NOMO-1 treated with DMSO at 0.1 percent for 48 hours (cell line): ENCODE data around the gene ISY1.
"Not testable (repeated sequence)": the region's sequence is repeated elsewhere in the genome, so short reads cannot be mapped to it uniquely, and the experiment has no call there.

Experiments
- DNase-seq: peaks from one replicate; lab custom pipeline; 2025; ENCODE audit not compliant: unreplicated experiment; lab: John Stamatoyannopoulos, UW

Gene ISY1

DNA sequence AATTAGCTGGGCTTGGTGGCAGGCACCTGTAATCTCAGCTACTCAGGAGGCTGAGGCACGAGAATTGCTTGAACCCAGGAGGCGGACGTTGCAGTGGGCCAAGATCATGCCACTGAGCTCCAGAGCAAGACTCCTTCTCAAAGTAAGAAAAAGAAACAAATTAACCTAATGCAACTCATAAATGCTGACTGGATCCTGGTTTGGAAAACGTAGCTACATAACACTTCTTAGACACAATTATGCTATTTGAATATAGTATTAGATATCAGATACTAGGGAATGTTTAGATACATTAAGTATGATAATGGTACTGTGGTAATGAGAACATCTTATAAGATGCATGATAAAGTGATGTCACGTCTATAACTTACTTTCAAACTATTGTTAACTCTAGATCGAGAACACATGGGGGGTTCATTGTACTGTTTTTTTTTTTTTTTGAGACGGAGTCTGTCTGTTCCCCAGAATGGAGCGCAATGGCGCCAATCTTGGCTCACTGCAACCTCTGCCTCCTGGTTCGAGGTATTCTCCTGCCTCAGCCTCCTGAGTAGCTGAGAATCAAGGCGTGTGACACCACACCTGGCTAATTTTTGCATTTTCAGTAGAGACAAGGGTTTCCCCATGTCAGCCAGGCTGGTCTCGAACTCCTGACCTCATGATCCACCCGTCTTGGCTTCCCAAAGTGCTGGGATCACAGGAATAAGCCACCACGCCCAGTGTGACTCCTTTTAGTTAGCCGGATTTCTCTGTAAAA, 5.9 kb upstream of the ISY1 start:
- no peak for DNase-seq

DNA sequence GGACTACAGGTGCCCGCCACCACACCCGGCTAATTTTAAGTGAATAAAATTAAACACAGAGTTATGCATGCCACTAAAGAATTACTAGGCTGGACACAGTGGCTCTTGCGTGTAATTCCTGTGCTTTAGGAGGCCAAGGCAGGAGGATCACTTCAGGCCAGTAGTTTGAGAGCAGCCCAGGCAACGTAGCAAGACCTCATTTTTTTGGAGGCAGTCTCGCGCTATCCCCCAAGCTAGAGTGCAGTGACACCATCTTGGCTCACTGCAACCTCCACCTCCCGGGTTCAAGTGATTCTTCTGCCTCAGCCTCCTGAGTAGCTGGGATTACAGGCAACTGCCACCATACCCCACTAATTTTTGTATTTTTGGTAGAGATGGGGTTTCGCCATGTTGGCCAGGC, 4.7 kb upstream of the ISY1 start:
- DNase-seq: not testable (repeated sequence)

GRCh38 chr3:129164500-129164899, 3.6 kb upstream of the ISY1 start:
- DNase-seq: no peak

- DNase-seq: no peak
Measured at GRCh38 chr3:129162729-129163579, 2.1 kb upstream of the ISY1 start.

DNA sequence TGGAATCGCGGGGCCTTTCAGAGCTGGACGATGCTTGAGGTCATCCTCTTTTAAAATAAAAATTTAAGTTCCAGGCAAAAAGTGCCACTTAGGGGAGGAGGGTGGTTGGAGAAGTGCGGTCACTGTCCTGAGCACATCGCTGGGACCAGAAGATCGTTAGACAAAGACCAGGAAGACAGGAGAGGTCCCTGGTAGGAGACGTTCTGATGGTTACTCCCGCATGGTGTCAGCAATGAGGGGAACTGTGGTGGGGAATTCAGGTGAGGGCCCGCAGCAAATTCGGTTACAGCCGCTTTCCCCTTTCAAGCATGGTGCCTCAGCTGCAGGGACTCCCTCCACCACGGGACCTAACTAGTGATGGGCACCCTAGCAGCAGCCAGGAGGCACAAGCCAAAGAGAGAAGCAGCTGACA, 1.0 kb upstream of the ISY1 start:
- no peak for DNase-seq

- no peak for DNase-seq
Measured at GRCh38 chr3:129144786-129145185, 16.1 kb downstream of the ISY1 start.

DNA sequence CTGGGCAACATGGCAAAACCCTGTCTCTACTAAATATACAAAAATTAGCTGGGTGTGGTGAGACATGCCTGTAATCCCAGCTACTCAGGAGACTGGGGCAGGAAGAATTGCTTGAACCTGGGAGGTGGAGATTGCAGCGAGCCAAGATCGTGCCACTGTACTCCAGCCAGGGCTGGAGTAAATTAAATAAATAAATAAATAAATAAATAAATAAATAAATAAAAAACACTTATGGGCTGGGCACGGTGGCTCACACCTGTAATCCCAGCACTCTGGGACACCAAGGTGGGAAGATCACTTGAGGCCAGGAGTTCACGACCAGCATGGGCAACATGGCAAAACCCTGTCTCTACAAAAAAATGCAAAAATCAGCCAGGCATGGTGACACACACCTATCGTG, 19.9 kb downstream of the ISY1 start:
- DNase-seq: not testable (repeated sequence)

GRCh38 chr3:129139911-129140310, 21.0 kb downstream of the ISY1 start:
- DNase-seq: no peak

DNA sequence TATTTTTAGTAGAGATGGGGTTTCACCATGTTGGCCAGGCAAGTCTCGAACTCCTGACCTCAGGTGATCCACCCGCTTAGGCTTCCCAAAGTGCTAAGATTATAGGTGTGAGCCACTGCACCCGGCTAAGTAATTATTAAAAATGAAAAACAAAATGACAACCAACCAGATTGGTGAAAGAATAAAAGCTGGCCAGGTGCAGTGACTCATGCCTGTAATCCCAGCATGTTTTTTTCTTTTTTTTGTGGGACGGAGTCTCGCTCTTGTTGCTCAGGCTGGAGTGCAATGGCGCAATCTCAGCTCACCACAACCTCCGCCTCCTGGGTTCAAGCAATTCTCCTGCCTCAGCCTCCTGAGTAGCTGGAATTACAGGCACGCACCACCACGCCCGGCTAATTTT, 24.6 kb downstream of the ISY1 start:
- not testable (repeated sequence) for DNase-seq

DNA sequence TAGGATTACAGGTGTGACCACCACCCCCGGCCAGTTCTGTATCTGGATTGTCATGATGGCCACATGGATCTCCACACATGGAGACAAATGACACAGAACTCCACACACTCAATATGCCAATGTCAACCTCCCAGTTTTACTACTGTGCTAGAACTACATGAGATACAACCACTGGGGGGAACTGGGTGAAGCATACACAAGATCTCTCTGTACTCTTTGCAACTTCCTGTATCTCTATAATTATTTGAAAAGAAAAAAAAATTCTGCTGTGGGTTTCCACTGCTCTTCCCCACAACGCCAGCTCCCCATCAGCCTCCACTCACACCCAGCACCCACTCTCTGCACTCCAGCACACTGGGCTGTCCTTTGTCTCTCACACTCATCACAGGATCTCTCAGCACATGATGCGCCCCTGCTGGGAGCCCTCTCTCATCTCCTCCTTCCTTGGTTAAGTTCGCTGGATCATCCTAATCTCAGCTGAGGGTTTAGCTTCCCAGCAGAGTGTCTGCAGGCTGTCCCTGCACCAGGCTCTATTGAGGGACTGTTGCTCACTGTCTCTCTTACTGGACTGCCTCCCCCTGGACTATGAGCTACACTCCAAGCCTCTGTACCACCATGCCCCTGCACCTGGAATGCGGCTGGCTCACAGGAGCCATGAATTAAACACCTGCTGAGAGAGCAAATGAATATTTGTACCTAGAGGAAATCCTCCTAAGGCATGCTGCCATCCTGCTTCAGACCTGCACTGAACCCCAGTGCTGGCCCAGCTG, 28.6 kb downstream of the ISY1 start:
- DNase-seq: no peak

DNA sequence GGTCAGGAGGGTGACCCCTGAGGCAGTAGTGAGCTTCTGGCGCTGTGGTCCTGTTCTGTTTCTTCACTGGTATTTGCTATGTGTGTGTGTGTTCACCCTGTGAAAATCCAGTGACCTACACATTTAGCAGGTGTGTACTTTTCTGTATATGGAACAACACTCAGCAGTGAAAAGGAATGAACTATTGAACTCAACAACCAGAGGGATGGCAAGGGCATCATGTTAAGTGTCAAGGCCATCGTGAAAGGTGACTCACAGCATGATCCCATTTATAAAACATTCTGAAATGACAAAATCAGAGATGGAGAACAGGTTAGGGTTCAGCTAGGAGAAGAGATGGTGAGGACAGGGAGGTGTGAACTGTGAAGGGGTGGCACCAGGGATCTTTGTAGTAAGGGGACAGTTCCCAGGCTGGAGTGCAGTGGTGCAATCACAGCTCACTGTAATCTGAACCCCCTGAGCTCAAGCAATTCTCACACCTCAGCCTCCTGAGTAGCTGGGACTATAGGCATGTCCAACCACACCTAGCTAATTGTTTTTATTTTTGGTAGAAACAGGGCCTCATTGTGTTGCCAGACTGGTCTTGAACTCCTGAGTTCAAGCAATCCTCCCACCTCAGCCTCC, 29.3 kb downstream of the ISY1 start:
- no peak for DNase-seq

DNA sequence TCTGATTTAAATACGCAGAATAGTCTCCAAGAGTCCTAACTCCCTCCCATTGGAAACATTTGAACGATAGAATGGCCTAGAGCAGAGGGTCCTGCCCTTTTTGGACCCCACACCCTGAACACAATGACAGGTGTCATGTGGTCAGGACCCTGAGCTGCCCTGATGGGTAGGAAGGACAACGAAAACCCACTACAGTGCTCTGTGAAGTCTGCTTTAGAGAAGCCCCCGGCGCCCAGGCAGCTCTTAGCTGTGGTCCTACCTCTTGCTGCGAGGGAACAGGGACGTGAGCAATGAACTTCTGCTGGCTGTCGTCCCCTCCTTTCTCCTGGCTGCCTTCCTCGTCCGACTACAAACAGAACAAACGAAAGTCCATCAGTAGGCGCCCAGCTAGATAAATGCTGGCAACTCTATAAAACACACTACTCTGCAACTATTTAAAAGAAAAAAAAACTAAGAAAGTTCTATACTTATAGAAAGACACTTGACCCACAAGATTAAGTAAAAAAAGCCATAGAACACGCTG, 30.5 kb downstream of the ISY1 start:
- no peak for DNase-seq

GRCh38 chr3:129128357-129129155, 32.3 kb downstream of the ISY1 start:
- DNase-seq: no peak

- no peak for DNase-seq
Measured at GRCh38 chr3:129126726-129127280, 34.1 kb downstream of the ISY1 start.

- DNase-seq: peak; percentile 98
Measured at GRCh38 chr3:129123314-129124060, 37.4 kb downstream of the ISY1 start.

DNA sequence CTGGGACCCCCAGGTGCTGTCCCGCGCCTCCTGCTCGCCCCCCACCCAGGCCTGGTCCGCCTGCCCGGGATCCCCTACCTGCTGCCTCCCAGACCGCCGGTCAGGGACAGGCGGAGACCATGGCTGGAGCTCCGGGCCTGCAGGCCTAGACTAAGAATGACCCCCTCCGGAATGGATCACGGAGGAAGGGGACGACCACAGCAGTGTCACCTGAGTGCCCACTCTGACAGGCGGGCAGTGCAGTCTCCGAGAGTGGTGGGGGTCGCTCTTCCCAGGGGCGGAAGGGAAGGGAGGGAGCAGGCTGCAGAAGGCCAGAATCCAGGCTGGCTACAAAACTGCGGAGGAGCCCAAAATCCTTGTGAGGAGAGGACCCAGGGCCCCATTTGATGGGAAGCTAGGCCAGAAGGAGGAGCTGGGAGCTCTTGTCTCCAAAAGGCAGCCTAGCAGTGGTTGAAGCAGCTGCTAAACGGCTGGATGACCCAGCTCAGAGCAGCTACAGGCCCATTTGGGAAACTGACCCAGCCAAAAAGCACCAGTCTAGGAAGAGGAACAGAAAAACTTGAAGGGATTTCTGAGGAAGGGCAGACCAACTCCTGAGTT, 38.4 kb downstream of the ISY1 start:
- no peak for DNase-seq

DNA sequence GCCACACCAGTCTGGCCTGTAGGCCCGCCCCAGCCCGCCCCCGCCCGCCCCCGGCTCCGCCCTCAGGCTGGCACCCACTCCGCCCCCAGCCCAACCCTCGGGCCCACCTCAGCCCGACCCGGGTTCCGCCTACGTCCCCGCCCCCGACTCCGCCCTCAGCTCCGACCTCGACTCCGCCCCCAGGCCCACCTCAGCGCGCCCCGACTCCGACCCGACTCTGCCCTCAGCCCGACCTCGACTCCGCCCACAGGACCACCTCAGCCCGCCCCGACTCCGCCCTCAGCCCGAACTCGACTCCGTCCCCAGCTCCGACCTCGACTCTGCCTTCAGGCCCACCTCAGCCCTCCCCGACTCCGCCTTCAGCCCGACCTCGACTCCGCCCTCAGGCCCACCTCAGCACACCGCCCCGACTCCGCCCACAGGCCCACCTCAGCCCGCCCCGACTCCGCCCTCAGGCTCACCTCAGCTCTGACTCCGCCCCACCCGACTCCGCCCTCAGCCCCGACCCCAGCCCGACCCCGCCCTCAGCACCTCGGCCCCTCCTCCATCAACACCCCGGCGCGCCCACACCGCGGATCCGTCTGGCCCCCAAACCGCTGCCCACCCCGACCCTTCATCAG, 39.0 kb downstream of the ISY1 start, which contains the start of gene RAB43:
RAB43 (minus strand) TSS at position 13 of the 620 bp plus-strand sequence. CDS start 315 bp downstream, outside the sequence.
- peak; percentile 57 for DNase-seq
